ENCODE measurements around the gene RCVRN. TPM values are rescaled to one million over a fixed set of nuclear protein-coding genes. Genes with fewer than 3 reads are reported as not detected.
"Not testable (repeated sequence)": the region's sequence is repeated elsewhere in the genome, so short reads cannot be mapped to it uniquely, and the experiment has no call there.

Gene RCVRN
- total RNA-seq, 1 donor from 2014 or later: not detected

DNA sequence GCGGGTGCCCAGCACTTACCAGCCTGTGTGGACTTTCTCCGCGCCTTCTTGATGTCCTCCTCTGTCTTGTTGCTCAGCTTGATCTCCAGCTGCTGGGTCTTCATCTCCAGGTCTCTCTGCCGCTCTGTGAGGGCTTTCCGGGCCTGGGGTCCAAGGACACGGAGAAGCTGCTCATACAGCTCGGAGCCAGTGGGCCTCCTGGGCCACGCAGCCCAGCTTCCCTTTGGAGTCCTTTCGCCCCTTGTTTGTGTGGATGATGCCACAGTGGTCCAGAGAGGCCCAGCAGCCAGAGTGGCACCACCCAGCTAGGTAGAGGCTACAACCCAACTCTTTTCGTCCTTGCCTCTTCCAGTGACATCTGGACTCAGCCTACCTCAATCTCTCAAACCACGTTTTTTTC is 20.4 kb upstream of the RCVRN start:
- H3K4me3 Mint-ChIP-seq (ENCODE audit: unreplicated experiment): no peak overlapping the region
- no peaks in the 10 kb centered on the region for H3K9me3 Mint-ChIP-seq (ENCODE audit: unreplicated experiment)
- H3K4me1 Mint-ChIP-seq (ENCODE audit: unreplicated experiment): no peaks in the 10 kb centered on the region
- no peak for DNase-seq (ENCODE audit: low spot score)
- no peaks in the 10 kb centered on the region for H3K36me3 Mint-ChIP-seq (ENCODE audit: low read depth, unreplicated experiment)
- H3K27me3 Mint-ChIP-seq (ENCODE audit: unreplicated experiment): no peaks in the 10 kb centered on the region
- H3K27ac Mint-ChIP-seq (ENCODE audit: unreplicated experiment): no peak overlapping the region
- TF ChIP-seq, protein P1, sequence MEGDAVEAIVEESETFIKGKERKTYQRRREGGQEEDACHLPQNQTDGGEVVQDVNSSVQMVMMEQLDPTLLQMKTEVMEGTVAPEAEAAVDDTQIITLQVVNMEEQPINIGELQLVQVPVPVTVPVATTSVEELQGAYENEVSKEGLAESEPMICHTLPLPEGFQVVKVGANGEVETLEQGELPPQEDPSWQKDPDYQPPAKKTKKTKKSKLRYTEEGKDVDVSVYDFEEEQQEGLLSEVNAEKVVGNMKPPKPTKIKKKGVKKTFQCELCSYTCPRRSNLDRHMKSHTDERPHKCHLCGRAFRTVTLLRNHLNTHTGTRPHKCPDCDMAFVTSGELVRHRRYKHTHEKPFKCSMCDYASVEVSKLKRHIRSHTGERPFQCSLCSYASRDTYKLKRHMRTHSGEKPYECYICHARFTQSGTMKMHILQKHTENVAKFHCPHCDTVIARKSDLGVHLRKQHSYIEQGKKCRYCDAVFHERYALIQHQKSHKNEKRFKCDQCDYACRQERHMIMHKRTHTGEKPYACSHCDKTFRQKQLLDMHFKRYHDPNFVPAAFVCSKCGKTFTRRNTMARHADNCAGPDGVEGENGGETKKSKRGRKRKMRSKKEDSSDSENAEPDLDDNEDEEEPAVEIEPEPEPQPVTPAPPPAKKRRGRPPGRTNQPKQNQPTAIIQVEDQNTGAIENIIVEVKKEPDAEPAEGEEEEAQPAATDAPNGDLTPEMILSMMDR (IDR thresholded peaks at IDR 0.05; ENCODE audit: unreplicated experiment): no peak

DNA sequence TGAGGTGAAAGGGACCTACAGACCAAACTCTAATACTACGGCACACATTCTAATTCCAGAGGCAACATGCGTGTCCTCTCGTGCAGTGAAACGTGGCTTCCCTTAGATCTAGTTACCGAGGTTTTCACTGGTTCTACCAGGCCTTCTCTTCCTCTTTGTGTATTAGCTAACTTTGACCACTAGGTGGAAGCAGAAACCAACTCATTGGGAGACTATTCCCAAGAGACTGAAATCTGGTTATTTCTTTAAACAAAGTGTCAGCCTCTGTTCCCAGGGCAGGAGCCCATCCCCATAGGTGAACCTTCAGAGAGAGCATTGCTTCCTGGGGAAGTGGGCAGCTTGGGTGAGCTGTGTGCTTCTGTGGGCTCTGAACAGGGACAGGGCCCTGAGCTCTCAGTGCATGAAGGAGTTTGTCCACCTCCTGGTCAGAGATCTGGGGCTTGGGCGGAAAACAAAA is 19.7 kb upstream of the RCVRN start:
- Mint-ChIP-seq H3K4me3 (ENCODE audit: unreplicated experiment) (no peak overlapping the region), H3K36me3 (ENCODE audit: low read depth, unreplicated experiment) (no peaks in the 10 kb centered on the region), H3K9me3 (ENCODE audit: unreplicated experiment) (no peaks in the 10 kb centered on the region), H3K27ac (ENCODE audit: unreplicated experiment) (no peak overlapping the region), H3K27me3 (ENCODE audit: unreplicated experiment) (no peaks in the 10 kb centered on the region), H3K4me1 (ENCODE audit: unreplicated experiment) (no peaks in the 10 kb centered on the region)
- TF ChIP-seq, protein P1 (IDR thresholded peaks at IDR 0.05; ENCODE audit: unreplicated experiment): peak; percentile 83
- peak; percentile 34 for DNase-seq (ENCODE audit: low spot score)

DNA sequence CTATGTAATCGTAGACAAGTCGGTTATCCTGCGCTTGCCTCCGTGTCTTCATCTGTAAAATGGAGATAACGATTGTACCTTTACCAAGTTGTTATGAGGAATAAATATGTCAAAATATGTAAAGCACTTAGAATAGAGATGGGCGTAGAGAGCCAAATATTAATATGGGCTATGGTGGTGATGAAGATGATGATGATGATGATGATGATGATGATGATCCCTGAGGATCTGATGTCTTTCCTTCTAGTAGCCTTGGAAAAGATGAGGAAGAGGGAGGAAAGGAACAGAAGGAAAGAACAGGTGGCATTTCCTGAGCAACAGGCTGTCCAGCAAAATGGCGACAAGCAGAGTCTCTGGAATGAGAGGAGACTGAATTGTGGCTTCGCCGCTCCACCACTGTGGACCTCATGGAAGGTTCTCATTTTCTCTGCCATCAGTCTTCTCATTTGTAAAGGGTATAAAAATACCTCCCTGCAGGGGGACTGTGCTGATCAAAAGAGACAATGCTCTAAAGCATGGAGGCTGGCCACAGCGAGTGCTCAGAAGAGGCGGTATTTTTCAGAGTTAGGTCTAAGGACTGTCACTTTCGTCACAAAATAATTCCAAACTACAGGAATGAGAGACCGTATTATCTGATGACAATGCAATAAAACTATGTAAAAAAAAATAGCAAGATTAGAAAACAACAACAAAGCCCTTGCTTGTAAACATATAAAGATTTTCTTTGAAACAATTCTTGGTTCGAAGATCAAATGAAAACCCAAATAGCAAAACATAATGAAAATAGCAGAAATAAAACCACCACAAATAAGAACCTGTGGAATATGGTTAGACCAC is 17.2 kb upstream of the RCVRN start:
- Mint-ChIP-seq H3K27ac (ENCODE audit: unreplicated experiment) (no peak overlapping the region), H3K27me3 (ENCODE audit: unreplicated experiment) (peaks cover 4% of the 10 kb centered on the region), H3K4me1 (ENCODE audit: unreplicated experiment) (no peaks in the 10 kb centered on the region), H3K9me3 (ENCODE audit: unreplicated experiment) (no peaks in the 10 kb centered on the region), H3K4me3 (ENCODE audit: unreplicated experiment) (no peak overlapping the region), H3K36me3 (ENCODE audit: low read depth, unreplicated experiment) (peaks cover 3% of the 10 kb centered on the region)
- no peak for DNase-seq (ENCODE audit: low spot score)
- TF ChIP-seq, protein P1 (IDR thresholded peaks at IDR 0.05; ENCODE audit: unreplicated experiment): no peak

GRCh38 chr17:9921216-9921615 is 16.1 kb upstream of the RCVRN start:
- H3K9me3 Mint-ChIP-seq (ENCODE audit: unreplicated experiment); H3K4me3 Mint-ChIP-seq (ENCODE audit: unreplicated experiment); H3K36me3 Mint-ChIP-seq (ENCODE audit: low read depth, unreplicated experiment); H3K4me1 Mint-ChIP-seq (ENCODE audit: unreplicated experiment); H3K27me3 Mint-ChIP-seq (ENCODE audit: unreplicated experiment); DNase-seq (ENCODE audit: low spot score); H3K27ac Mint-ChIP-seq (ENCODE audit: unreplicated experiment): not testable (repeated sequence)

GRCh38 chr17:9918804-9919352 is 13.8 kb upstream of the RCVRN start:
- TF ChIP-seq, protein P1 (IDR thresholded peaks at IDR 0.05; ENCODE audit: unreplicated experiment): no peak
- no peaks in the 10 kb centered on the region for H3K4me1 Mint-ChIP-seq (ENCODE audit: unreplicated experiment)
- peaks cover 9% of the 10 kb centered on the region for H3K36me3 Mint-ChIP-seq (ENCODE audit: low read depth, unreplicated experiment)
- no peak for DNase-seq (ENCODE audit: low spot score)
- H3K9me3 Mint-ChIP-seq (ENCODE audit: unreplicated experiment): no peaks in the 10 kb centered on the region
- peaks cover 5% of the 10 kb centered on the region for H3K27me3 Mint-ChIP-seq (ENCODE audit: unreplicated experiment)
- no peak overlapping the region for H3K4me3 Mint-ChIP-seq (ENCODE audit: unreplicated experiment)
- H3K27ac Mint-ChIP-seq (ENCODE audit: unreplicated experiment): no peak overlapping the region
